Esophagus squamous epithelium (tissue), 4 donors: Measurements from ENCODE around the gene PMM1.

Experiments
- CTCF ChIP-seq, 6 experiments: fragments of 450-650 bp in 4 of 6; fragments of 200-600 bp in 2 of 6; sonication (generic) in 2 of 6; IDR thresholded peaks; one replicate each; pipeline ENCODE4 v1.5.1; 2016 to 2019; ENCODE audit warnings: antibody characterized with exemption in 6 of 6, mild to moderate bottlenecking in 4 of 6, moderate library complexity in 4 of 6
- POLR2A ChIP-seq, 4 donors: fragments of 450-650 bp; IDR thresholded peaks; one replicate each; pipeline ENCODE4 v1.6.1; 2017; ENCODE audit warnings: antibody characterized with exemption in 4 of 4, mild to moderate bottlenecking in 4 of 4, moderate library complexity in 3 of 4

- TF ChIP-seq POLR2A (IDR thresholded peaks at IDR 0.05) (no peak), CTCF (IDR thresholded peaks at IDR 0.05) (no peak)
Observed at GRCh38 chr22:41584881-41585280, 4.8 kb downstream of the PMM1 start.
